ENCODE data around the gene DNAH14.

DNAH14 gene

GRCh38 chr1:225423518-225423855 is 494.0 kb downstream of the DNAH14 start:
- Mint-ChIP-seq H3K9me3 (no peaks in the 10 kb centered on the region), H3K27me3 (no peaks in the 10 kb centered on the region), H3K4me3 (no peak overlapping the region), H3K27ac (peak overlapping the region; percentile 50), H3K4me1 (ENCODE audit: low read depth) (peaks cover 59% of the 10 kb centered on the region), H3K36me3 (ENCODE audit: low read depth) (peaks cover 72% of the 10 kb centered on the region)
- DNase-seq, result no peak

DNA sequence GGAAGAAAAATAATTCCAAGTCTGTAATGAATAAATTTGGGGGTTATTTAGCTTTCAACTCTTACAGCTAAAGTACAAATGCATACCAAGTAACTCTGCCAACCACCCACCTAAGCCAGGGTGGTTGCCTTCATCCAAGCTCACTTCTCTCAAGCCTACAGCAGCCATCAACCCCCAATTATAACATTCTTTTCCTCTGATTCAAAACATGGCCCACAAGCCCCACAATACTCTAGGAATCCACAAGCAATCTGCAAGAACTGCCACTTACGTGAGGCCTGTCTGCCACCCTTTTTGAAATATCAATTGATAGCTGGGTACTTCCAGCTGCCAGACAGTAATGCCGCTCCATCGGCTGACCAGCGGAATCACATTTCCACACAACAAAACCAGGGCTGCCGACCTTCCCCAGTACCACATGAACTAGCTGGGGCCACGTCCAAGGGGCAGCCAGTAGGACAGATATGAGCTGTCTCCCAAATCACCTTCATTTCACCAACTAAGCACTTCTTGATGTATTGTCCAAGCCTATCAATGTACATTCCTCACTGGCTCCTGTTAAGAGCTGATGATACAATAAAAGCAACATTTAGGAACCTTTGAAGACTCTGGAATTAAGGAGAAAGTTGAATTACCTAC is 495.2 kb downstream of the DNAH14 start:
- Mint-ChIP-seq H3K27me3 (no peaks in the 10 kb centered on the region), H3K4me3 (peak overlapping the region; percentile 90), H3K27ac (peak overlapping the region; percentile 63), H3K9me3 (no peaks in the 10 kb centered on the region), H3K36me3 (ENCODE audit: low read depth) (peaks cover 60% of the 10 kb centered on the region), H3K4me1 (ENCODE audit: low read depth) (peaks cover 63% of the 10 kb centered on the region)
- no peak for DNase-seq

DNA sequence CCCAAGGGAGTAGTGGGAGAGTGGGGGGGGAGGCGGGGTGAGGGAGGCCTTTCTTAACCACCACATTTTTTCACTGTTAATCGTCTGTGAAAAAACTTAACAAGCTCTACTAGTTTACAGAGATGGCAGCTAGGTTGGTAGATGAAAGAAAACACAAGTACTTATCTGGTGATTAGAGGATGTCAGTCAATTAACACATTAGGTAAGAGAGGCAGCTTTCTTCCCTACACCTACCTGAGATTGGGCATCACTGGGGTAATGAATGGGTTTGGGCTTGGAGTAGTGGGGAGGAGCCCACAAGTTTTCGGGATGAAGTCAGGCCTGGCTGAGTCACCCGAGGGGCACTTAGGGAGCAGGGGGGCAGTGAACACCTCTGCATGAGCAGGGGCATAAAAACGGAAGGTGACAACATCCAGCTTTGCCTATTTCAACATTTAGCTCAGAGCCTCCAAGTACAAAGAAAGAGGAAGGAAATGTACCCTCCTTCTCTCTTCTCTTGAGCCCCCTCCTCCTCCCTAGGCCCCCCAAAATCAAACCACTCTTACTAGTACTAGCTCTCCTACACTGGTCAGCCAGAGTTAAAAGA is 495.8 kb downstream of the DNAH14 start:
- no peaks in the 10 kb centered on the region for H3K9me3 Mint-ChIP-seq
- H3K4me1 Mint-ChIP-seq (ENCODE audit: low read depth), result peaks cover 65% of the 10 kb centered on the region
- H3K36me3 Mint-ChIP-seq (ENCODE audit: low read depth), result peaks cover 54% of the 10 kb centered on the region
- peak overlapping the region; percentile 90 for H3K4me3 Mint-ChIP-seq
- H3K27me3 Mint-ChIP-seq, result no peaks in the 10 kb centered on the region
- DNase-seq, result no peak
- peak overlapping the region; percentile 71 for H3K27ac Mint-ChIP-seq

- H3K4me1 Mint-ChIP-seq (ENCODE audit: low read depth), result peaks cover 62% of the 10 kb centered on the region
- H3K4me3 Mint-ChIP-seq, result peak overlapping the region; percentile 90
- no peaks in the 10 kb centered on the region for H3K9me3 Mint-ChIP-seq
- H3K36me3 Mint-ChIP-seq (ENCODE audit: low read depth), result peaks cover 42% of the 10 kb centered on the region
- DNase-seq, result peak; percentile 63
- no peaks in the 10 kb centered on the region for H3K27me3 Mint-ChIP-seq
- peak overlapping the region; percentile 80 for H3K27ac Mint-ChIP-seq
These were observed 497.1 kb downstream of the DNAH14 start for GRCh38 chr1:225426395-225427234.

DNA sequence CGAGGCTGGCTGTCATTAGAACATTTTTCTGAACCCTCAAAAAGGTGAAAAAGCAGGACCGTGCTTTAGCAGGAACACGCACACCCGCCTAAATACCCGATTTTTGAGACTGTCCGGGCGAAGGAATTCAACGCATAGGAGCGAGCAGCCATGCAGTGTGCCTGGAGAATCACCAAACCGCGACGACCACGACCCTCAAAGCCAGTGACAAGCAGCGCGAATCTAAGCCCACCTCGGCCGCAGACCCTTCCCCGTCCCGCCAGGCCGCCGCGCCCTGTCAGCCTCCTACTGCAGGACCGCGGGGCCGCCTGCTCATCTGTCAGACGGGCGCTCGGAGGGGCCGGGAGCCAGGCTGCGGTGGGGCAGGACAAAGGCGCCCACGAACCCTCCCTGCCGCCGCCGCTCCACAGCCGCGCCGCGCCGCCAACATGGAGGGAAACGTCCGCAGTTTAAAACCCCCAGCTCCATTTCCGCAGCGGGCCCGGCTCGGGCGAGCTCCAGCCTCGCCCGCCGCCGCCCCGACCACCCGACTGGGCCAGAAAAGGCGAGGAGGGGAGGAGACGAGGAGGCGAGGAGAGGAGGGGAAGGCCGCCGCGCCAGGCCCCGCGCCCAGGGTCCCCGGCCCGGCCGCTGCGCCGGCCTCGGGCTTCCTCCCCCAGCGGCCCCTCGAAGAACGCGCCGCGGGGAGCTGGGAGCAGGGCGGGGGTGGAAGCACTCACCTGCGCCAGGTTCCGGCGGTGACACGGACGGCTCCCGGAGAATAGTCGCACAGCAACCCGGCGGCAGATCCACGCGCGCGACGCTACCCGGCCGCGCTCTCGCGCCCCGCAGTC is 498.0 kb downstream of the DNAH14 start, which contains the start of gene LBR:
LBR (minus strand) TSS at position 804 of the 833 bp plus-strand sequence. CDS start 3,963 bp downstream, outside the sequence.
- DNase-seq, result no peak
- no peaks in the 10 kb centered on the region for H3K9me3 Mint-ChIP-seq
- no peaks in the 10 kb centered on the region for H3K27me3 Mint-ChIP-seq
- H3K36me3 Mint-ChIP-seq (ENCODE audit: low read depth), result peaks cover 33% of the 10 kb centered on the region
- H3K4me3 Mint-ChIP-seq, result peak within 1 kb of the TSS; percentile 90
- H3K27ac Mint-ChIP-seq, result peak within 1 kb of the TSS; percentile 95
- H3K4me1 Mint-ChIP-seq (ENCODE audit: low read depth), result peaks cover 55% of the 10 kb centered on the region

DNA sequence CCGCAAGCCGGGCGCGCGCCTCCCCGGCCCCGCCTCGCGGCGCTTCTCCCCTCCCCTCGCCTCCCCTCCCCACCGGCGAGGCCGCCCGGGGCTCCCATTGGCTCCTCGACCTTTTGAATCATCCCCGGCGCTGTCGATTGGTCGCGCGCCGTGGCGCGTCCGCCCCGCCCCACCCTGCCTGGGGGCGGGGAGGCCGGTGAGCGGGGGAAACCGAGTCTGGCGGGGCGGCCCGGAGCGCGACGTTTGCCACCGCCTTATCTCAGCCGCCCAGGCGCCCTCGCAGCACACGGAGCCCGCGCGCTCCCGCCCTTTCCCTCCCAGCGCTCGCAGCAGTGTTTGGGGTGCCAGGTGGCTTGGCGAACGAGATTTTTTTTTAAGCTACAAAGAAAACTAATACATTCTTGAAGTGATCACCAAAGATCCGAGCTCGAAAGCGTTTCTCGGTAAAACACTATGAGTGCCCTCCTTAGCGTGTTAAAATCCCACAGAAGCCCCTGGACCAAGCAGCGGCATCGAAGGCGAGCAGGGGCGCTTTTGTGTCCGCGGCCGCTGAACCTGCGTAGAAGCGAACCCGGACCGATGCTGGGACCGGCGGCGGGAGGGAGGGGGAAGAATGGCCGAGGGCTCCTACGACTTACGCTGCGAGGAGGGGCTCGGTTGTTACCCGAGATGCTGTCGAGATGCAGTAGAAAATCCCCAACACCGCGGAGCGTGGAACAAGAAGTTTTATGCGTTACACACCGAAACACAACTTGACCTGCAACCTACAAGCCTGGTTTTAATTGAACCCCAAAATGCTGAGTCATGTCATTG is 498.8 kb downstream of the DNAH14 start:
- no peaks in the 10 kb centered on the region for H3K9me3 Mint-ChIP-seq
- peaks cover 26% of the 10 kb centered on the region for H3K36me3 Mint-ChIP-seq (ENCODE audit: low read depth)
- H3K27me3 Mint-ChIP-seq, result no peaks in the 10 kb centered on the region
- DNase-seq, result peak; percentile 93
- H3K4me3 Mint-ChIP-seq, result peak overlapping the region; percentile 90
- H3K27ac Mint-ChIP-seq, result peak overlapping the region; percentile 95
- H3K4me1 Mint-ChIP-seq (ENCODE audit: low read depth), result peaks cover 46% of the 10 kb centered on the region

- H3K4me3 Mint-ChIP-seq, result peak overlapping the region; percentile 90
- H3K4me1 Mint-ChIP-seq (ENCODE audit: low read depth), result peaks cover 40% of the 10 kb centered on the region
- H3K9me3 Mint-ChIP-seq, result no peaks in the 10 kb centered on the region
- H3K36me3 Mint-ChIP-seq (ENCODE audit: low read depth), result peaks cover 19% of the 10 kb centered on the region
- peak overlapping the region; percentile 95 for H3K27ac Mint-ChIP-seq
- no peaks in the 10 kb centered on the region for H3K27me3 Mint-ChIP-seq
- no peak for DNase-seq
These were observed 499.5 kb downstream of the DNAH14 start for GRCh38 chr1:225428881-225429455.

DNA sequence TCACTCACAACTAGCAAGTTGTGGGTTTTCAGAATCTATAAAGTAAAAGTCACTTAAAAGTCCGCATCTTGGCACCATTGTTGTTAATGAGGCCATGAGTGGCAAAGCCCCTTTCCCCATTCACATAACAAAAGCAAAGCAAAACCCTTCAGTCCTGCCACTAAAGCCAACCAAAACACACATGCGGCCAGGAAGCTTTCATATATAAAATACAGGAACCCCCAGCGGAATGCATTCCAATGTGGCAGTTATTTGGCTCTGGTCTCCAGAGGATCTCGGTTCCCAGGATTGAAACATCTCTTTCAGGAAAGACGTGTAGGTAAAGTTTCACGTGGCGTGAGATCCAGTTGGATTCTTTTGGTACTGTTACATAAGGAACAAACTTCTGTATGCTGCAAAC is 500.8 kb downstream of the DNAH14 start:
- H3K9me3 Mint-ChIP-seq, result no peaks in the 10 kb centered on the region
- peaks cover 27% of the 10 kb centered on the region for H3K4me1 Mint-ChIP-seq (ENCODE audit: low read depth)
- H3K36me3 Mint-ChIP-seq (ENCODE audit: low read depth), result peaks cover 14% of the 10 kb centered on the region
- H3K27me3 Mint-ChIP-seq, result no peaks in the 10 kb centered on the region
- no peak overlapping the region for H3K4me3 Mint-ChIP-seq
- H3K27ac Mint-ChIP-seq, result no peak overlapping the region
- DNase-seq, result no peak

- Mint-ChIP-seq H3K27me3 (no peaks in the 10 kb centered on the region), H3K4me1 (ENCODE audit: low read depth) (peaks cover 23% of the 10 kb centered on the region), H3K4me3 (no peak overlapping the region), H3K9me3 (no peaks in the 10 kb centered on the region), H3K27ac (no peak overlapping the region), H3K36me3 (ENCODE audit: low read depth) (peaks cover 12% of the 10 kb centered on the region)
- DNase-seq, result no peak
These were observed 501.8 kb downstream of the DNAH14 start for GRCh38 chr1:225431081-225431863.

DNA sequence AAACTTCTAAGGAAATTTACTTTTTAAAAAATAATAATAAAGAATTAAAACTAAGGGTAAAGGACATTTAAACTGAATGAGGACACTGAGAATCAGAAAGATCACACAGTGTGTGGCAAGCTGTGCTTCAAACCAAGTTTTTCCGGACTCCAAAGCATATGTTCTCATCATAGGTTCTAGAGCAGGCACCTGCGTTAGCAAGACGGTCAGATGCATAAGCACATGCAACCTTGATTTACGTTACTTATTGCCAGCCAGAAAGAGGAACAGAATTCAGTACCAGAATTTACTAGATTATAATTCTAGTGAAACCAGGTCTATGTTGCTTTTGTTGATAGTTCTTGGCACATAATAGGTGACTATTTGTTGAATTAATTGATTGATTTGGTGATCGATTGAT is 504.6 kb downstream of the DNAH14 start:
- H3K36me3 Mint-ChIP-seq (ENCODE audit: low read depth), result no peaks in the 10 kb centered on the region
- H3K9me3 Mint-ChIP-seq, result no peaks in the 10 kb centered on the region
- no peak for DNase-seq
- peaks cover 15% of the 10 kb centered on the region for H3K4me1 Mint-ChIP-seq (ENCODE audit: low read depth)
- H3K27me3 Mint-ChIP-seq, result no peaks in the 10 kb centered on the region
- H3K4me3 Mint-ChIP-seq, result no peak overlapping the region
- H3K27ac Mint-ChIP-seq, result no peak overlapping the region

DNA sequence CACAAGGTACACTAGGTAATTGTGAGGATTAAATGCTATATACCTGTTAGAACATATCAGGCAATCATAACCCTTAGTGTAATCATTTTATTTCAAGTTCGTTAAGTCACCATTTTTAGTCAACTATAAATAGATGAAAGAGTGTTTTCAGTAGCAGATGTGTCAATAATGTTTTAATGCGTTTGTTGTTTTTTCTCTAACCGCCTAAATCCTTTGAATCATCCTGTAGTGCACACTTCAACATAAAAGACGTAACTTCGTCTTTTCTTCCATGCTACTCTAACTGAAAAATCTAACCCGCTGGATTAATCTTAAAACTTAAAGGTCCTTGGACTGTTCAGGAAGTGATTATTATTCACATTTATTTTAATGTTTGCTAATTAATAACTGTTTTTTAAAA is 505.6 kb downstream of the DNAH14 start:
- H3K27ac Mint-ChIP-seq, result no peak overlapping the region
- no peaks in the 10 kb centered on the region for H3K9me3 Mint-ChIP-seq
- H3K4me1 Mint-ChIP-seq (ENCODE audit: low read depth), result peaks cover 10% of the 10 kb centered on the region
- H3K27me3 Mint-ChIP-seq, result no peaks in the 10 kb centered on the region
- DNase-seq, result no peak
- no peak overlapping the region for H3K4me3 Mint-ChIP-seq
- H3K36me3 Mint-ChIP-seq (ENCODE audit: low read depth), result no peaks in the 10 kb centered on the region

DNA sequence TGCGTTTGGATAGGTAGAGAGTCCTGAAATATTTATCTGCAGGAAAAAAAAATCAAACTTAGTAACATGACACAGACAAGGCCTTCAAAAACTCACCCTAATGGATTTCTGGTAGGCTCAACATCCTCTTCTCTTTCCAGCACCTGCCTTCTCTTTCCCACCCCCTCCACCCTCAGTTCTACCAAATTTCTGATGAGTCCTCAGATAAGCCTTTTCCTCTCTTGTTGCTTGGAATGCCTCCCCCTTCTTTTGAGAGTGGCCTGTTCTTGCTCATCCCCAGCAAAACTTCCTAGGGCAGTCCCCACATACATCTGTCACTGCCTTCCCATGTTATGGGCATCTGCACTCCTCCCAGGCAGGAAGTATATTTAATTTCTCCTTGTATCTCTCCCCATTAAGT is 506.0 kb downstream of the DNAH14 start:
- no peaks in the 10 kb centered on the region for H3K9me3 Mint-ChIP-seq
- no peaks in the 10 kb centered on the region for H3K36me3 Mint-ChIP-seq (ENCODE audit: low read depth)
- peaks cover 6% of the 10 kb centered on the region for H3K4me1 Mint-ChIP-seq (ENCODE audit: low read depth)
- no peak overlapping the region for H3K4me3 Mint-ChIP-seq
- no peaks in the 10 kb centered on the region for H3K27me3 Mint-ChIP-seq
- DNase-seq, result no peak
- peak overlapping the region; percentile 27 for H3K27ac Mint-ChIP-seq

DNA sequence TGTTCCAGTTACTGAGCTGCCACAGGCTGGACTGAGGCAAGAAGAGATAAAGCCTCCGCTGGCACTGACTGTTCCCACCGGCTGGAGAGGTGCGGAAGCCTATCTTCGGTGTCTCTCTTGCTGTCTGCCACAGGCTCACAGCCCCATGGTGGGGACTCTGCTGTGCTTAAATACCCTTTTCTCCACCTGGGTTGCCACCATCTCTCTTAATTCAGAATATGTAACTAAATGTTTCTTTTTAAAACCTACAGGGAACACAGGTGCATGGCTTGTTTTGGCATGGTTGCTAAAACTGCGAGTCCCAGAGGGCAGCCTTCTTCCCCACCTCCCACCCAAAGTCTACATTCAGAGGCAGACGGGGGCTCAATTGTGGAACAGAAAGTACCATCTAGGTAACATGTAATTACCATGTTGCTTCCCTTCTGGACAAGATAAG is 506.5 kb downstream of the DNAH14 start:
- no peak overlapping the region for H3K27ac Mint-ChIP-seq
- peaks cover 6% of the 10 kb centered on the region for H3K4me1 Mint-ChIP-seq (ENCODE audit: low read depth)
- no peaks in the 10 kb centered on the region for H3K36me3 Mint-ChIP-seq (ENCODE audit: low read depth)
- H3K9me3 Mint-ChIP-seq, result no peaks in the 10 kb centered on the region
- no peak for DNase-seq
- H3K27me3 Mint-ChIP-seq, result no peaks in the 10 kb centered on the region
- no peak overlapping the region for H3K4me3 Mint-ChIP-seq

Data from activated T-cell treated with anti-CD3 and anti-CD28 coated beads, Interleukin-2, amount 50 U/mL, for 24 hours (primary cell).